Cardiac fibroblast (primary cell): ENCODE results near the gene APRT.
A peak's percentile ranks its signal among the peaks of the same experiment; 100 is the strongest.

Experiments used
- DNase-seq, 2 donors: peaks; one replicate each; pipeline versions ENCODE4 v3.0.0 to v3.0.0-alpha.2; 2010; ENCODE audit warnings: low read depth in 2 of 2
- H3K4me3 ChIP-seq, 2 donors: replicated peaks in 1 of 2; 1 replicate in 1 of 2; 2 replicates in 1 of 2; pipeline ENCODE4 v1.5.1; 2011; ENCODE audit warnings: low read depth in 2 of 2, low read length in 2 of 2, mild to moderate bottlenecking in 2 of 2, moderate library complexity in 1 of 2
- CTCF ChIP-seq: IDR thresholded peaks from one replicate; pipeline ENCODE4 v1.5.1; 2011; ENCODE audit warnings: low read depth, mild to moderate bottlenecking, low read length, inconsistent platforms

APRT gene

GRCh38 chr16:88782454-88783390 lies 29.0 kb downstream of the APRT start:
- TF ChIP-seq CTCF, result no peak
- H3K4me3 ChIP-seq, result peak overlapping the region; percentile 59 to 71
- DNase-seq, result peak; percentile 40 to 83

- H3K4me3 ChIP-seq, result no peak overlapping the region
- no peak for DNase-seq
- no peak for TF ChIP-seq CTCF
These were observed 30.3 kb downstream of the APRT start for GRCh38 chr16:88781140-88782077.

GRCh38 chr16:88780142-88781062 lies 31.3 kb downstream of the APRT start:
- no peak overlapping the region for H3K4me3 ChIP-seq
- no peak for TF ChIP-seq CTCF
- no peak for DNase-seq

GRCh38 chr16:88779406-88780141 lies 32.2 kb downstream of the APRT start:
- TF ChIP-seq CTCF, result no peak
- peak; percentile 47 to 61 for DNase-seq
- H3K4me3 ChIP-seq, result peak overlapping the region in 1 of 2 donors; percentile 3

GRCh38 chr16:88778541-88779065 lies 33.1 kb downstream of the APRT start:
- no peak for TF ChIP-seq CTCF
- no peak for DNase-seq
- H3K4me3 ChIP-seq, result no peak overlapping the region
